HepG2 (cell line): Measurements from ENCODE around the gene HAGHL. TPM values are rescaled to one million over a fixed set of nuclear protein-coding genes. Genes with fewer than 3 reads are reported as not detected.

Experiments
- BCL3 ChIP-seq: sonication (generic); formaldehyde crosslinking; IDR thresholded peaks from 2 replicates; pipeline ENCODE4 v1.5.1; 2020; ENCODE audit warnings: mild to moderate bottlenecking, missing genetic modification reagents, moderate library complexity
- BHLHE40 ChIP-seq: IDR thresholded peaks from 2 replicates; pipeline ENCODE4 v1.6.1; 2011; ENCODE audit warnings: low read length, improper control_type of control experiment
- GABPB1 ChIP-seq: IDR thresholded peaks from 2 replicates; pipeline ENCODE4 v1.6.1; 2016; ENCODE audit warnings: mild to moderate bottlenecking, missing genetic modification reagents, moderate library complexity, missing compliant biosample characterization
- HOXA5 ChIP-seq: sonication (generic); formaldehyde crosslinking; IDR thresholded peaks from 2 replicates; pipeline ENCODE4 v1.4.0; 2020; ENCODE audit warnings: missing genetic modification reagents
- KLF16 ChIP-seq, 2 experiments: sonication (generic) in 1 of 2; formaldehyde crosslinking in 1 of 2; IDR thresholded peaks; 2 replicates each; pipeline versions ENCODE4 v1.6.1 to v1.8.0; 2016 to 2023; ENCODE audit warnings: missing genetic modification reagents in 2 of 2, missing compliant biosample characterization in 1 of 2
- MIER2 ChIP-seq: IDR thresholded peaks from 2 replicates; pipeline ENCODE4 v1.6.1; 2016; ENCODE audit warnings: missing biosample characterization, missing genetic modification reagents
- MTF1 ChIP-seq: sonication (generic); formaldehyde crosslinking; IDR thresholded peaks from 2 replicates; pipeline ENCODE4 v1.5.0; 2020; ENCODE audit warnings: missing genetic modification reagents
- PRDM15 ChIP-seq: sonication (generic); formaldehyde crosslinking; IDR thresholded peaks from 2 replicates; pipeline ENCODE4 v1.4.0; 2020; ENCODE audit warnings: missing genetic modification reagents
- RCOR2 ChIP-seq: IDR thresholded peaks from 2 replicates; pipeline ENCODE4 v1.6.1; 2016; ENCODE audit warnings: missing biosample characterization, missing genetic modification reagents
- SALL1 ChIP-seq: sonication (generic); formaldehyde crosslinking; IDR thresholded peaks from 2 replicates; pipeline ENCODE4 v1.8.0; 2022; ENCODE audit warnings: mild to moderate bottlenecking, missing genetic modification reagents
- SYNCRIP ChIP-seq: fragments of 200-400 bp; formaldehyde crosslinking; IDR thresholded peaks from 2 replicates; pipeline ENCODE4 v1.6.1; 2018; ENCODE audit warnings: mild to moderate bottlenecking, low read depth, low read length; ENCODE audit not compliant: insufficient read depth
- ZBTB43 ChIP-seq: sonication (generic); formaldehyde crosslinking; conservative IDR thresholded peaks from 2 replicates; pipeline ENCODE4 v1.4.0; 2020; ENCODE audit warnings: missing genetic modification reagents
- ZFP36 ChIP-seq: fragments of 150-350 bp; IDR thresholded peaks from 2 replicates; pipeline ENCODE4 v1.6.1; 2018; ENCODE audit warnings: borderline replicate concordance, low read length, low read depth; ENCODE audit not compliant: partially characterized antibody
- ZNF569 ChIP-seq: sonication (generic); formaldehyde crosslinking; IDR thresholded peaks from 2 replicates; pipeline ENCODE4 v1.5.0; 2020; ENCODE audit warnings: mild to moderate bottlenecking, missing genetic modification reagents, moderate library complexity, borderline replicate concordance
- ZNF574 ChIP-seq: sonication (generic); formaldehyde crosslinking; IDR thresholded peaks from 2 replicates; pipeline ENCODE4 v1.4.0; 2020; ENCODE audit warnings: missing genetic modification reagents
- ZNF629 ChIP-seq: sonication (generic); formaldehyde crosslinking; conservative IDR thresholded peaks from 2 replicates; pipeline ENCODE4 v1.5.0; 2020; ENCODE audit warnings: missing genetic modification reagents
- ZSCAN25 ChIP-seq: sonication (generic); formaldehyde crosslinking; IDR thresholded peaks from 2 replicates; pipeline ENCODE4 v1.8.0; 2022; ENCODE audit warnings: mild to moderate bottlenecking, missing genetic modification reagents
- polyA plus RNA-seq, 8 experiments: library from polyadenylated mRNA; depleted of rRNA in 3 of 8; stranded (reverse) in 7 of 8; unstranded in 1 of 8; fragments of >200 nt; fragmentation: Illumina TruSeq in 4 of 8; extraction: Trizol in 4 of 8; gene quantifications; 2 replicates each; pipeline versions ENCODE4 v1.2.1 to v1.2.3, GENCODE V29; 2011 to 2016; ENCODE audit warnings: low read depth in 4 of 8, missing spikeins in 1 of 8, mixed read lengths in 1 of 8; ENCODE audit not compliant: insufficient read depth in 1 of 8
- total RNA-seq, 5 experiments: library from RNA; depleted of rRNA; stranded (reverse); fragments of >200 nt; fragmentation: Illumina TruSeq; extraction: Trizol; gene quantifications; 2 replicates each; pipeline ENCODE4 v1.2.3, GENCODE V29; 2016; ENCODE audit warnings: low read depth in 1 of 5
- TF ChIP-seq, protein P1 (sequence below): sonication (generic); formaldehyde crosslinking; IDR thresholded peaks from 2 replicates; pipeline ENCODE4 v1.4.0; 2020; ENCODE audit warnings: missing genetic modification reagents

The HAGHL gene
- total and polyA plus RNA-seq, 2 of the 13 experiments (the other 11 are each of a cell fraction or from before 2014, with no cell fraction given): 3.4 to 8.4 TPM

- TF ChIP-seq, protein P1, sequence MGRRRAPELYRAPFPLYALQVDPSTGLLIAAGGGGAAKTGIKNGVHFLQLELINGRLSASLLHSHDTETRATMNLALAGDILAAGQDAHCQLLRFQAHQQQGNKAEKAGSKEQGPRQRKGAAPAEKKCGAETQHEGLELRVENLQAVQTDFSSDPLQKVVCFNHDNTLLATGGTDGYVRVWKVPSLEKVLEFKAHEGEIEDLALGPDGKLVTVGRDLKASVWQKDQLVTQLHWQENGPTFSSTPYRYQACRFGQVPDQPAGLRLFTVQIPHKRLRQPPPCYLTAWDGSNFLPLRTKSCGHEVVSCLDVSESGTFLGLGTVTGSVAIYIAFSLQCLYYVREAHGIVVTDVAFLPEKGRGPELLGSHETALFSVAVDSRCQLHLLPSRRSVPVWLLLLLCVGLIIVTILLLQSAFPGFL (CRISPR knock-in tag): 0 out of 2 replicates have a peak, but pooled peaks have one; percentile 79
- TF ChIP-seq GABPB1 (CRISPR knock-in tag) (peak; percentile 60; the same call in 1 of the 2 replicates), MTF1 (CRISPR knock-in tag) (peak; percentile 84; the same call in 1 of the 2 replicates), ZBTB43 (CRISPR knock-in tag) (peak; percentile 89), ZSCAN25 (peak; percentile 72; the same call in 1 of the 2 replicates), BCL3 (CRISPR knock-in tag) (peak; percentile 89), KLF16 (CRISPR knock-in tag; IDR thresholded peaks at IDR 0.05) (peak in 1 of 2 experiments; percentile 75; a peak in 2 of 4 replicates), ZNF569 (CRISPR knock-in tag) (no peak), HOXA5 (CRISPR knock-in tag) (peak; percentile 76; the same call in 1 of the 2 replicates), SALL1 (CRISPR knock-in tag) (peak; percentile 87), PRDM15 (CRISPR knock-in tag) (peak; percentile 45; the same call in 1 of the 2 replicates), BHLHE40 (no peak), ZNF629 (CRISPR knock-in tag) (no peak), ZFP36 (no peak), MIER2 (CRISPR knock-in tag) (peak; percentile 91), ZNF574 (CRISPR knock-in tag) (peak; percentile 74), RCOR2 (CRISPR knock-in tag) (no peak), SYNCRIP (no peak)
Measured at GRCh38 chr16:700684-701584, 26.0 kb upstream of the HAGHL start (continued).
